OCI-LY7 (cell line): Measurements from ENCODE around the gene SDF2.

Experiments used
- EZH2phosphoT487 ChIP-seq: fragments of 200-600 bp; sonication (generic); IDR thresholded peaks from 2 replicates; pipeline ENCODE4 v1.6.1; 2018; ENCODE audit warnings: low read depth, borderline replicate concordance, mild to moderate bottlenecking, mixed run types, antibody characterized with exemption, low read length, moderate library complexity, mixed read lengths
- TF ChIP-seq, protein P1 (sequence below): fragments of 200-600 bp; sonication (generic); conservative IDR thresholded peaks from 2 replicates; pipeline ENCODE4 v1.5.1; 2014; ENCODE audit warnings: mild to moderate bottlenecking, antibody characterized with exemption, low read length, moderate library complexity, mixed read lengths

DNA sequence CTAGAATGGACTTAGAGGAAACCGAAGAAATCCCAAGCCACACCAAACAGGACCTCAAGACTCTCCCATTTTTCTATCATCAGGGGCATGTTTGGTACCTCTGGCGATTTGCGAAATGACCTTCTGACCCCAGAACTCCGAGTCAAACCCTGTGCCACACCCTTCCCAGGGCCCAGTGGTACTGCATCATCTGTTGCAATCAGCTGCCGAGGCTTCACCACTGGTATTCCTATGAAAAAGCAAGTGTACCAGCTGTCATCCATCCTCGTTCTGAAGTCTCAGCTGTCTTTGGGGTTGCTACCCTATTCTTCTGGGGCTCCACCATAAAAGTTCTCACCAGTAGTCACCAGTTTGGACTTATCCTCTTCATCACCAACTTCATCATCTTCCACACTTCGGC, 45.4 kb downstream of the SDF2 start:
- TF ChIP-seq, protein P1, sequence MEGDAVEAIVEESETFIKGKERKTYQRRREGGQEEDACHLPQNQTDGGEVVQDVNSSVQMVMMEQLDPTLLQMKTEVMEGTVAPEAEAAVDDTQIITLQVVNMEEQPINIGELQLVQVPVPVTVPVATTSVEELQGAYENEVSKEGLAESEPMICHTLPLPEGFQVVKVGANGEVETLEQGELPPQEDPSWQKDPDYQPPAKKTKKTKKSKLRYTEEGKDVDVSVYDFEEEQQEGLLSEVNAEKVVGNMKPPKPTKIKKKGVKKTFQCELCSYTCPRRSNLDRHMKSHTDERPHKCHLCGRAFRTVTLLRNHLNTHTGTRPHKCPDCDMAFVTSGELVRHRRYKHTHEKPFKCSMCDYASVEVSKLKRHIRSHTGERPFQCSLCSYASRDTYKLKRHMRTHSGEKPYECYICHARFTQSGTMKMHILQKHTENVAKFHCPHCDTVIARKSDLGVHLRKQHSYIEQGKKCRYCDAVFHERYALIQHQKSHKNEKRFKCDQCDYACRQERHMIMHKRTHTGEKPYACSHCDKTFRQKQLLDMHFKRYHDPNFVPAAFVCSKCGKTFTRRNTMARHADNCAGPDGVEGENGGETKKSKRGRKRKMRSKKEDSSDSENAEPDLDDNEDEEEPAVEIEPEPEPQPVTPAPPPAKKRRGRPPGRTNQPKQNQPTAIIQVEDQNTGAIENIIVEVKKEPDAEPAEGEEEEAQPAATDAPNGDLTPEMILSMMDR = no peak
- no peak for TF ChIP-seq EZH2phosphoT487
